NB4 (cell line): ENCODE results near the gene CD244.

Experiments used
- POLR2A ChIP-seq: IDR thresholded peaks from 2 replicates; pipeline ENCODE4 v1.6.1; 2011; ENCODE audit warnings: mild to moderate bottlenecking; ENCODE audit not compliant: insufficient read length; ENCODE audit errors: extremely low read depth
- TF ChIP-seq, protein P1 (sequence below): IDR thresholded peaks from one replicate; pipeline ENCODE4 v1.5.1; 2012; ENCODE audit warnings: low read depth, low read length
- TF ChIP-seq, protein P2 (sequence below): IDR thresholded peaks from 2 replicates; pipeline ENCODE4 v1.6.1; 2011; ENCODE audit warnings: low read depth, low read length

DNA sequence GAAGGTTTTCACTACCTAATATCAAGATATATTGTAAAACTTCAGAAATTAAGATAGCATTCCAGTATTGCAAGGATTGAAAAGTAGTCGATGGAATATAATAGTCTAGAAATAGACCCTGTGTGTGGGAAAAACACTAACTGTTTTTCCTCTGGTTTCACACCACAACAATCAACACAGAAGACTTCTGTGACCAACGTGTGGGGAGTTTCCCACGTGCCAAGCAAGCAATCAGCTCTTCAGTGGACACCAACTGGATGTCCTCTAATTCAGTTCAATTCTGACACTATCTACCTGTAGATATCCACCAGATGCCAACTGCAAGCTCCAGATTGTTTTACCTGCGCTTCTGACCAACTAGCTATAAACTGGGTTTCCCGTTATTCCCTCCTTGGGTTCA lies 12.1 kb downstream of the CD244 start:
- TF ChIP-seq, protein P1, sequence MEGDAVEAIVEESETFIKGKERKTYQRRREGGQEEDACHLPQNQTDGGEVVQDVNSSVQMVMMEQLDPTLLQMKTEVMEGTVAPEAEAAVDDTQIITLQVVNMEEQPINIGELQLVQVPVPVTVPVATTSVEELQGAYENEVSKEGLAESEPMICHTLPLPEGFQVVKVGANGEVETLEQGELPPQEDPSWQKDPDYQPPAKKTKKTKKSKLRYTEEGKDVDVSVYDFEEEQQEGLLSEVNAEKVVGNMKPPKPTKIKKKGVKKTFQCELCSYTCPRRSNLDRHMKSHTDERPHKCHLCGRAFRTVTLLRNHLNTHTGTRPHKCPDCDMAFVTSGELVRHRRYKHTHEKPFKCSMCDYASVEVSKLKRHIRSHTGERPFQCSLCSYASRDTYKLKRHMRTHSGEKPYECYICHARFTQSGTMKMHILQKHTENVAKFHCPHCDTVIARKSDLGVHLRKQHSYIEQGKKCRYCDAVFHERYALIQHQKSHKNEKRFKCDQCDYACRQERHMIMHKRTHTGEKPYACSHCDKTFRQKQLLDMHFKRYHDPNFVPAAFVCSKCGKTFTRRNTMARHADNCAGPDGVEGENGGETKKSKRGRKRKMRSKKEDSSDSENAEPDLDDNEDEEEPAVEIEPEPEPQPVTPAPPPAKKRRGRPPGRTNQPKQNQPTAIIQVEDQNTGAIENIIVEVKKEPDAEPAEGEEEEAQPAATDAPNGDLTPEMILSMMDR: no peak
- TF ChIP-seq POLR2A: no peak
- TF ChIP-seq, protein P2, sequence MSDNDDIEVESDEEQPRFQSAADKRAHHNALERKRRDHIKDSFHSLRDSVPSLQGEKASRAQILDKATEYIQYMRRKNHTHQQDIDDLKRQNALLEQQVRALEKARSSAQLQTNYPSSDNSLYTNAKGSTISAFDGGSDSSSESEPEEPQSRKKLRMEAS: no peak
